ENCODE data around the gene KAZN. TPM values are rescaled to one million over a fixed set of nuclear protein-coding genes. Genes with fewer than 3 reads are reported as not detected.

The KAZN gene
- polyA plus RNA-seq, 1 of the 3 experiments (the other 2 are of a cell fraction): 6.8 TPM

DNA sequence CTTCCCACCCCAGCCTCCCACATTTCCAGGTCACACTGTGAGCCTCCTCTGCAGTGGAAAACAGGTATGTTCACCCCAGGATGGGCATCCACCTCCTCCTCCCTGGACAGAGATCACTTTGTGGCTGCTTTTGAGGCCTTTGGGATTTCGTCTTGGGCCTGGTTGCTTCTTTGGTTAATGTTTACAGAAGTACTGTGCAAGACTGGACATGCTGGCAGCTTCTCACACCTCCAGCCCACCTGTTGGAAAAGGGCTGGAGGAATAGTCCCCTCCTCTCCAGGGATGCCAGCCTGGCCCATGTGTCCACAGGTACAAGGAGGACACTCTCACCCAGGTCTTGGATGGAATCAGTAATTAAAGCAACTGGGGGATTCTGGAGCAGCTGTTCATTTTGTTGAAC lies 56.1 kb downstream of the KAZN start (continued):
- TF ChIP-seq, protein P1, sequence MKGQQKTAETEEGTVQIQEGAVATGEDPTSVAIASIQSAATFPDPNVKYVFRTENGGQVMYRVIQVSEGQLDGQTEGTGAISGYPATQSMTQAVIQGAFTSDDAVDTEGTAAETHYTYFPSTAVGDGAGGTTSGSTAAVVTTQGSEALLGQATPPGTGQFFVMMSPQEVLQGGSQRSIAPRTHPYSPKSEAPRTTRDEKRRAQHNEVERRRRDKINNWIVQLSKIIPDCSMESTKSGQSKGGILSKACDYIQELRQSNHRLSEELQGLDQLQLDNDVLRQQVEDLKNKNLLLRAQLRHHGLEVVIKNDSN (IDR thresholded peaks at IDR 0.05; ENCODE audit: borderline replicate concordance, low read depth): no peak
- no peak for TF ChIP-seq NFIC (IDR thresholded peaks at IDR 0.05; ENCODE audit: borderline replicate concordance)
- no peak for TF ChIP-seq NRF1 (IDR thresholded peaks at IDR 0.05; ENCODE audit: low read depth, low read length)
- TF ChIP-seq, protein P2, sequence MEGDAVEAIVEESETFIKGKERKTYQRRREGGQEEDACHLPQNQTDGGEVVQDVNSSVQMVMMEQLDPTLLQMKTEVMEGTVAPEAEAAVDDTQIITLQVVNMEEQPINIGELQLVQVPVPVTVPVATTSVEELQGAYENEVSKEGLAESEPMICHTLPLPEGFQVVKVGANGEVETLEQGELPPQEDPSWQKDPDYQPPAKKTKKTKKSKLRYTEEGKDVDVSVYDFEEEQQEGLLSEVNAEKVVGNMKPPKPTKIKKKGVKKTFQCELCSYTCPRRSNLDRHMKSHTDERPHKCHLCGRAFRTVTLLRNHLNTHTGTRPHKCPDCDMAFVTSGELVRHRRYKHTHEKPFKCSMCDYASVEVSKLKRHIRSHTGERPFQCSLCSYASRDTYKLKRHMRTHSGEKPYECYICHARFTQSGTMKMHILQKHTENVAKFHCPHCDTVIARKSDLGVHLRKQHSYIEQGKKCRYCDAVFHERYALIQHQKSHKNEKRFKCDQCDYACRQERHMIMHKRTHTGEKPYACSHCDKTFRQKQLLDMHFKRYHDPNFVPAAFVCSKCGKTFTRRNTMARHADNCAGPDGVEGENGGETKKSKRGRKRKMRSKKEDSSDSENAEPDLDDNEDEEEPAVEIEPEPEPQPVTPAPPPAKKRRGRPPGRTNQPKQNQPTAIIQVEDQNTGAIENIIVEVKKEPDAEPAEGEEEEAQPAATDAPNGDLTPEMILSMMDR (IDR thresholded peaks at IDR 0.05): no peak
- TF ChIP-seq GATA2 (CRISPR knock-in tag; IDR thresholded peaks at IDR 0.05): no peak
- TF ChIP-seq SMC3 (IDR thresholded peaks at IDR 0.05; ENCODE audit: low read depth, low read length): no peak
- no peak for TF ChIP-seq JUND (IDR thresholded peaks at IDR 0.05)

DNA sequence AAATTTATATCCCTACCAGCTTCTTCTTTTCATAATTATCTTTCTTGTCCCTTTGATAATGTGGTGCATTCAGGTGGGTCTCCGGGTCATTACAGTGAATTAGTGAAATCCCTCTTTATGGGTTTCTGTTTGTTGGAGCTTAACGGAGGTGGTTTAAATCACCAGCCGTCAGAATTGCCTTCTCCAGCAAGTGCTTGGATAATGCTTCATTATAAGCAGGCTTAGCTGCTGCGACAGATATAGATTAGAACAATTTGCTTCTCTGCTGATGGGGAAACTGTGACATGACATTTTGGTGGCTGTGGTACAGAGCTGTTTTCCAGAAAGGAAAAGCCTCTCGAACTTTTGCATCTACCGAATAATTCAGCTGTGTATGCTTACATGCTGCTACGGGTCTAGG lies 56.9 kb downstream of the KAZN start:
- ChIA-PET CTCF (no interaction called here), POLR2A (no interaction called here)
- H3K9ac ChIP-seq: no peak overlapping the region
- no peaks in the 10 kb centered on the region for H4K20me1 ChIP-seq (ENCODE audit: insufficient read depth)
- no peaks in the 10 kb centered on the region for H3F3A ChIP-seq (replicated peaks; ENCODE audit: insufficient read depth)
- H3K4me3 ChIP-seq (ENCODE audit: low read depth in 2 of 2, low read length in 1 of 2): no peak overlapping the region
- H2AFZ ChIP-seq (ENCODE audit: low read depth): no peak overlapping the region
- H3K9me3 ChIP-seq: no peaks in the 10 kb centered on the region
- no peaks in the 10 kb centered on the region for H3K9me2 ChIP-seq
- no peak for DNase-seq
- no peaks in the 10 kb centered on the region for H3K79me2 ChIP-seq (ENCODE audit: insufficient read depth)
- no peaks in the 10 kb centered on the region for H3K27me3 ChIP-seq (ENCODE audit: insufficient read depth)
- 41% methylated on average over 7 of the region's 7 CpGs for WGBS (ENCODE audit: low lambda C conversion rate)
- no peaks in the 10 kb centered on the region for H3K36me3 ChIP-seq (replicated peaks in 1 of 2; ENCODE audit: control insufficient read depth in 1 of 2, insufficient read depth in 2 of 2, low read length in 1 of 2)
- no peak for TF ChIP-seq NRF1 (IDR thresholded peaks at IDR 0.05; ENCODE audit: low read depth, low read length)
- TF ChIP-seq, protein P3, sequence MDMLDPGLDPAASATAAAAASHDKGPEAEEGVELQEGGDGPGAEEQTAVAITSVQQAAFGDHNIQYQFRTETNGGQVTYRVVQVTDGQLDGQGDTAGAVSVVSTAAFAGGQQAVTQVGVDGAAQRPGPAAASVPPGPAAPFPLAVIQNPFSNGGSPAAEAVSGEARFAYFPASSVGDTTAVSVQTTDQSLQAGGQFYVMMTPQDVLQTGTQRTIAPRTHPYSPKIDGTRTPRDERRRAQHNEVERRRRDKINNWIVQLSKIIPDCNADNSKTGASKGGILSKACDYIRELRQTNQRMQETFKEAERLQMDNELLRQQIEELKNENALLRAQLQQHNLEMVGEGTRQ (IDR thresholded peaks at IDR 0.05; ENCODE audit: borderline replicate concordance, low read depth, low read length): no peak
- no peak for TF ChIP-seq JUND (IDR thresholded peaks at IDR 0.05)
- TF ChIP-seq RCOR1 (IDR thresholded peaks at IDR 0.05; ENCODE audit: low read length): no peak
- H3K4me1 ChIP-seq (ENCODE audit: control insufficient read depth in 1 of 2, insufficient read depth in 2 of 2, low read depth in 1 of 2, low read length in 1 of 2): peaks cover 0 to 5% of the 10 kb centered on the region in 2 experiments; a peak in 2 of 4 replicates
- no peak overlapping the region for H3K27ac ChIP-seq (ENCODE audit: low read depth in 2 of 2, low read length in 1 of 2)
- H3K4me2 ChIP-seq: no peak overlapping the region

DNA sequence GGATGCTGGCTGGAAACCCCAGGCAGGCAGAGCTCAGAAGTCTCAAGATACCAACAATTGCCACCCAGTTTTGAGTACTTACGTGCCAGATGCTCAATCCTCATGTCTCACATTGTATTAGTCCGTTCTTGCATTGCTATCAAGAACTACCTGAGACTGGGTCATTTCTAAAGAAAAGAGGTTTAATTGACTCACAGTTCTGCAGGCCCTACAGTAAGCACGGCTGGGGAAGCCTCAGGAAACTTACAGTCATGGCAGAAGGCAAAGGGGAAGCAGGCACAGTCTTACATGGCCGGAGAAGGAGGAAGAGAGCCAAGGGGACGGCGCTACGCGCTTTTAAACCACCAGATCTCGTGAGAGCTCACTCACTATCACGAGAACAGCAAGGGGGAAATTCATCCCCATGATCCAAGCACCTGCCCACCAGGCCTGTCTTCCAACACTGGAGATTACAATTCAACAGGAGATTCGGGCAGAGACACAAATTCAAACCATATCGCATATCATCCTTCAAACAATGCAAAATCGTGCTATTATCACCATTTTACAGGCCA lies 58.0 kb downstream of the KAZN start:
- 30% methylated on average over 12 of the region's 13 CpGs for WGBS (ENCODE audit: low lambda C conversion rate)

More for the DNA sequence above, 58.0 kb downstream of the KAZN start:
- Histone ChIP-seq H3K4me1 (ENCODE audit: control insufficient read depth in 1 of 2, insufficient read depth in 2 of 2, low read depth in 1 of 2, low read length in 1 of 2) (peaks cover 3 to 11% of the 10 kb centered on the region in 2 experiments; a peak in 3 of 4 replicates), H3K27ac (ENCODE audit: low read depth in 2 of 2, low read length in 1 of 2) (no peak overlapping the region), H3K4me3 (ENCODE audit: low read depth in 2 of 2, low read length in 1 of 2) (no peak overlapping the region), H3K36me3 (replicated peaks in 1 of 2; ENCODE audit: control insufficient read depth in 1 of 2, insufficient read depth in 2 of 2, low read length in 1 of 2) (no peaks in the 10 kb centered on the region), H3F3A (replicated peaks; ENCODE audit: insufficient read depth) (no peaks in the 10 kb centered on the region), H3K9me3 (no peaks in the 10 kb centered on the region), H3K79me2 (ENCODE audit: insufficient read depth) (no peaks in the 10 kb centered on the region), H3K4me2 (no peak overlapping the region), H3K27me3 (ENCODE audit: insufficient read depth) (no peaks in the 10 kb centered on the region), H3K9ac (no peak overlapping the region), H3K9me2 (no peaks in the 10 kb centered on the region), H2AFZ (ENCODE audit: low read depth) (no peak overlapping the region), H4K20me1 (ENCODE audit: insufficient read depth) (no peaks in the 10 kb centered on the region)
- no peak for DNase-seq
- TF ChIP-seq, protein P4, sequence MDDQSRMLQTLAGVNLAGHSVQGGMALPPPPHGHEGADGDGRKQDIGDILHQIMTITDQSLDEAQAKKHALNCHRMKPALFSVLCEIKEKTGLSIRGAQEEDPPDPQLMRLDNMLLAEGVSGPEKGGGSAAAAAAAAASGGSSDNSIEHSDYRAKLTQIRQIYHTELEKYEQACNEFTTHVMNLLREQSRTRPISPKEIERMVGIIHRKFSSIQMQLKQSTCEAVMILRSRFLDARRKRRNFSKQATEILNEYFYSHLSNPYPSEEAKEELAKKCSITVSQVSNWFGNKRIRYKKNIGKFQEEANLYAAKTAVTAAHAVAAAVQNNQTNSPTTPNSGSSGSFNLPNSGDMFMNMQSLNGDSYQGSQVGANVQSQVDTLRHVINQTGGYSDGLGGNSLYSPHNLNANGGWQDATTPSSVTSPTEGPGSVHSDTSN (IDR thresholded peaks at IDR 0.05): no peak
- TF ChIP-seq, protein P5, sequence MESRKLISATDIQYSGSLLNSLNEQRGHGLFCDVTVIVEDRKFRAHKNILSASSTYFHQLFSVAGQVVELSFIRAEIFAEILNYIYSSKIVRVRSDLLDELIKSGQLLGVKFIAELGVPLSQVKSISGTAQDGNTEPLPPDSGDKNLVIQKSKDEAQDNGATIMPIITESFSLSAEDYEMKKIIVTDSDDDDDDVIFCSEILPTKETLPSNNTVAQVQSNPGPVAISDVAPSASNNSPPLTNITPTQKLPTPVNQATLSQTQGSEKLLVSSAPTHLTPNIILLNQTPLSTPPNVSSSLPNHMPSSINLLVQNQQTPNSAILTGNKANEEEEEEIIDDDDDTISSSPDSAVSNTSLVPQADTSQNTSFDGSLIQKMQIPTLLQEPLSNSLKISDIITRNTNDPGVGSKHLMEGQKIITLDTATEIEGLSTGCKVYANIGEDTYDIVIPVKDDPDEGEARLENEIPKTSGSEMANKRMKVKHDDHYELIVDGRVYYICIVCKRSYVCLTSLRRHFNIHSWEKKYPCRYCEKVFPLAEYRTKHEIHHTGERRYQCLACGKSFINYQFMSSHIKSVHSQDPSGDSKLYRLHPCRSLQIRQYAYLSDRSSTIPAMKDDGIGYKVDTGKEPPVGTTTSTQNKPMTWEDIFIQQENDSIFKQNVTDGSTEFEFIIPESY (IDR thresholded peaks at IDR 0.05; ENCODE audit: borderline replicate concordance, low read depth): no peak
- TF ChIP-seq FOXJ3 (CRISPR knock-in tag; IDR thresholded peaks at IDR 0.05) (no peak), GATA2 (CRISPR knock-in tag; IDR thresholded peaks at IDR 0.05) (no peak), SIN3A (IDR thresholded peaks at IDR 0.05; ENCODE audit: borderline replicate concordance, low read depth, low read length) (no peak)
- ChIA-PET POLR2A (no interaction called here), CTCF (interaction anchor here (1.6 kb wide), 1 partner anchor 76 kb away, joined by 6 read pairs; no protein-coding TSS in a partner anchor)
